Ammon's horn (tissue), 1 donor: Measurements from ENCODE around the gene PHKB.
"Not testable (repeated sequence)": the region's sequence is repeated elsewhere in the genome, so short reads cannot be mapped to it uniquely, and the experiment has no call there.

ENCODE experiments used
- DNase-seq: peaks from one replicate; pipeline ENCODE4 v3.0.0-alpha.2; 2016; ENCODE audit warnings: low spot score

The PHKB gene

GRCh38 chr16:47460711-47461597, at the start of gene PHKB, which contains the start of gene ITFG1:
PHKB (plus strand) TSS chr16:47461331; CDS start chr16:47461351, 20 bp downstream.
ITFG1 (minus strand) TSS chr16:47461063; CDS start chr16:47461045, 18 bp downstream.
- peak; percentile 91 for DNase-seq

- DNase-seq: no peak
These were observed 48.1 kb upstream of the PHKB start for GRCh38 chr16:47413041-47413440.

- no peak for DNase-seq
These were observed 44.3 kb upstream of the PHKB start for GRCh38 chr16:47416869-47417268.

GRCh38 chr16:47424846-47425245, 36.3 kb upstream of the PHKB start:
- DNase-seq: no peak

GRCh38 chr16:47426806-47427205, 34.3 kb upstream of the PHKB start:
- no peak for DNase-seq

- DNase-seq: no peak
These were observed 29.2 kb upstream of the PHKB start for GRCh38 chr16:47431960-47432359.

GRCh38 chr16:47434274-47434673, 26.9 kb upstream of the PHKB start:
- DNase-seq: not testable (repeated sequence)

GRCh38 chr16:47440066-47440465, 21.1 kb upstream of the PHKB start:
- DNase-seq: not testable (repeated sequence)

- DNase-seq: not testable (repeated sequence)
These were observed 18.2 kb upstream of the PHKB start for GRCh38 chr16:47442884-47443283.

GRCh38 chr16:47446431-47446830, 14.7 kb upstream of the PHKB start:
- no peak for DNase-seq

GRCh38 chr16:47448830-47449575, 12.1 kb upstream of the PHKB start:
- no peak for DNase-seq

- DNase-seq: no peak
These were observed 11.3 kb upstream of the PHKB start for GRCh38 chr16:47449788-47450187.

- DNase-seq: no peak
These were observed 2.8 kb upstream of the PHKB start for GRCh38 chr16:47458331-47458730.

- DNase-seq: no peak
These were observed 1.5 kb upstream of the PHKB start for GRCh38 chr16:47459603-47460002.

GRCh38 chr16:47460359-47460710, 796 bp upstream of the PHKB start:
- no peak for DNase-seq

- peak; percentile 15 for DNase-seq
These were observed 601 bp downstream of the PHKB start for GRCh38 chr16:47461598-47462266.

GRCh38 chr16:47463771-47464624, 2.9 kb downstream of the PHKB start:
- DNase-seq: peak; percentile 26

GRCh38 chr16:47465919-47466630, 4.9 kb downstream of the PHKB start:
- no peak for DNase-seq

- DNase-seq: no peak
These were observed 6.4 kb downstream of the PHKB start for GRCh38 chr16:47467501-47467900.

- DNase-seq: not testable (repeated sequence)
These were observed 7.0 kb downstream of the PHKB start for GRCh38 chr16:47468070-47468689.
